GM12801 (cell line): ENCODE results near the gene RIPK1.

Experiments
- CTCF ChIP-seq: IDR thresholded peaks from one replicate; pipeline ENCODE4 v1.5.1; 2011; ENCODE audit warnings: control low read depth; ENCODE audit not compliant: insufficient read length; ENCODE audit errors: extremely low read depth

Gene RIPK1

DNA sequence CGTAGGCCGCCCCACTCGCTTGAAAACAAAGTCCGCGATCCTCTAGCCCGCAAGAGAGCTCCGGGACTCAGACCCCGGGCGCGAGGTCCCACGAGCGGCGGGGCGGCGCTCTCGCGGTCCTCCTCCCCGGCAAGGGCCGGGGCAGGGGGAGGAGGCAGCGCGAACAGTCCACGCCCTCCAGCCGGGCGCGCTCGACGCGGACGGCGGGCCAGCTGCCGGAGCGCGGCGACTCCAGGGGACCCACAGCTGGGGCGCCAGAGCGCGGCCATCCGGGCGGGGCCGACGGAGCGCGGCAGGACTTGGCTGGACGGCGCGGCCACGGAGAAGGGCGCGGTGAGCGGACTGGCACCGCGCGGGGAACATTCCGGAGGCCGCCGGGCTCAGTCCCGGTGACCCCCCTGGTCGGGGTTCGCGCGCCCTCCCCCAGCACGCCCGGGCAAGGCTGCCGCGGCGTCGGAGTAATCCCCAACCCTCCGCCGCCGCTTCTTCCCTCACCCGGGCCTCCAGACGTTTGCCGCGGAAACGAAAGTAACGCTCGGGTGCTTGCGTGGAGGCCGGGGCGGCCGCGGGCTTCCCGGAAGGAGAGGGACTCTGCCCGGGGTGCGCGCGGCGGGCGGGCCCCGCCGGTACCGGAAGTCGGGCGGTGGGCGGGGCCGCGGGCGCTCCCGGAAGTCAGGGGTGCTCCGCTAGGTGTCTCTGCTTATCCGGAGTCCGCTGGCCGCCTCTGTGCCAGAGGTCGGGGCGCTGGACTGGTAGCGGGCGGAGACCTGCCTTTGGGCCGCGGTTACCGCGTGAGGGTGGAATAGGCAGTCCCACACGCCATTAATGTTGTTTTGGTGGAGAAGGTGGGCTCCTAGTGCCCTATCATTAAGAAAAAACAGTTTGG is at the start of gene RIPK1:
Gene RIPK1, plus strand, starts transcription at position 166 of the 886 bp plus-strand sequence. CDS start 8,330 bp downstream, outside the sequence.
- no peak for TF ChIP-seq CTCF

DNA sequence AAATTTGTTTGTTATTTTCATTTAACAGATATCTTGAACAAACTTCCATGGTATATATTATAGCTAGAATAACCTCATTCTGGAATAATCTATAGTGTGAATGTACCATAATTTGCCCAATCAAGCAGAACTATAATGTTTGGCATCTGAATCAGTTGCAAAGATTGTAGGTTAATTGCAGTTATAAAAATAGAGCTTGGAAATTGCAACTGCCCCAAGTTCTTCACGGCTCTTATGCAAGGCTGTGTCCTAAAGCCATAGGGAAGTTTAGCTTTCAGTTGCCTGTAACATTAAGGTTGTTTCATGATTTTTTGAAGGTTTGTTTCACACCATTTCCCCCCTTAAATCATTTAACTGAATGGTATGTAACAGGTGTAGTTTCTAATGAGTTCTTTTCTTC is 49.2 kb upstream of the RIPK1 start:
- TF ChIP-seq CTCF, result no peak

DNA sequence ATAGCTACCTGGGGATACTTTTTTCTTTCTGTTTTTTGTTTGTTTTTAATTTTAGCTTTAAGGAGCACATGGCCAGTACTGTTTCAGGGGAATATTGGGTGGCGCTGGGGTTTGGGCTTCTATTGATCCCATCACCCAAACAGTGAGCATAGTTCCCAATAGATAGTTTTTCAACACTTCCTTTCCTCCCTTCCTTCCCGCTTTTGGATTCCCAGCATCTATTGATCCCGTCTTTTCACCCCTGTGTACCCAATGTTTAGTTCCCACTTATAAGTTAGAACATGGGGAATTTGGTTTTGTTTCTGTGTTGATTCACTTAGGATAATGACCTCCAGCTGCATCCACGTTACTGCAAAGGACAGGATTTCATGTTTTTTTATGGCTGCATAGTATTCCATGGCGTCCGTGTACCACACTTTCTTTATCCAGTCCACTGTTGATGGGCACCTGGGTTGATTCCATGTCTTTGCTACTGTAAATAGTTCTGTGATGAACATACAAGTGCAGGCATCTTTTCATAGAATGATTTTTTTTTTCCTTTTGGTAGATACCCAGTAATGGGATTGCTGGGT is 48.5 kb upstream of the RIPK1 start:
- no peak for TF ChIP-seq CTCF

DNA sequence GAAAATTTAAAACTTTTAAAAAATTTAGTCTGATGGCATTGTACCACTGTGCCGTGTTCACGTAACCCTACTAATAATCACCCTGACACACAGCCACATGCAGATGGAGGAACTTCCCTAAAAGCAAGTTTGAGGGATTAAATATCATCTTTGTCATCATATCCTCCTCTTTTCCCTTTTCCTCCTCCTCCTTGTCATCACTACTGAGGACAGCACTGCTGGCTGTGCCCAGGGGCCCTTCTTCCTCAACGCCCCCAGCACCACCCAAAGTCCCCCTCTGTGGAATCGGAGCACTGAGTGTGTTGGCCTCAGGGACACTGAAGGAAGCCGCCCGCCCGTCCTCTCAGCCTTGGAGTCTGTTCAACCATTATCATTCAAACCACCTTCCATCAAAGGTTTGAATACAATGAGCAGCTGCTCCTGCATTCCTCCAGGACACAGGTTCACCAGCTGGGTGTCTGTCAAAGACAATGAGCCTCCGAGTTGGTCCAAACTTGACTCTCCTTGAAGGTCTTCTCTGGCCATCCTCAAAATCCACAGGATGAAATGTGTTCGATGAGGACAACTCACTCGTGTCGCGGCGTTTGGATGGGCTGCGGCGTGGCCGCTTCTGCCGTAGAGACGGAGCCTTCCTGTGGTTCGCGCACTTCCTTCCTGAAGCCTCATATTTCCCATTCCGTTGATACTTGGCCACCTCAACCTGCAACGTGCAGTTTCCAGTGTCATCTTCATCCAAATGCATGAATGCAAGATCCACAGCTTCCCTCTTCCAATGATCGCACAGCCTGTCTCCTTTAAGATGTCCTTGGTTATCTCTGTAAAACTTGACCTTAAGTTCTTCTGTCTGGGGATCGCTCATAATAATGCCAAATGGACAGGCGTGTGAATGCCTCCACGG is 45.3 kb upstream of the RIPK1 start:
- no peak for TF ChIP-seq CTCF

GRCh38 chr6:3023663-3024483 is 44.4 kb upstream of the RIPK1 start:
- TF ChIP-seq CTCF, result no peak

DNA sequence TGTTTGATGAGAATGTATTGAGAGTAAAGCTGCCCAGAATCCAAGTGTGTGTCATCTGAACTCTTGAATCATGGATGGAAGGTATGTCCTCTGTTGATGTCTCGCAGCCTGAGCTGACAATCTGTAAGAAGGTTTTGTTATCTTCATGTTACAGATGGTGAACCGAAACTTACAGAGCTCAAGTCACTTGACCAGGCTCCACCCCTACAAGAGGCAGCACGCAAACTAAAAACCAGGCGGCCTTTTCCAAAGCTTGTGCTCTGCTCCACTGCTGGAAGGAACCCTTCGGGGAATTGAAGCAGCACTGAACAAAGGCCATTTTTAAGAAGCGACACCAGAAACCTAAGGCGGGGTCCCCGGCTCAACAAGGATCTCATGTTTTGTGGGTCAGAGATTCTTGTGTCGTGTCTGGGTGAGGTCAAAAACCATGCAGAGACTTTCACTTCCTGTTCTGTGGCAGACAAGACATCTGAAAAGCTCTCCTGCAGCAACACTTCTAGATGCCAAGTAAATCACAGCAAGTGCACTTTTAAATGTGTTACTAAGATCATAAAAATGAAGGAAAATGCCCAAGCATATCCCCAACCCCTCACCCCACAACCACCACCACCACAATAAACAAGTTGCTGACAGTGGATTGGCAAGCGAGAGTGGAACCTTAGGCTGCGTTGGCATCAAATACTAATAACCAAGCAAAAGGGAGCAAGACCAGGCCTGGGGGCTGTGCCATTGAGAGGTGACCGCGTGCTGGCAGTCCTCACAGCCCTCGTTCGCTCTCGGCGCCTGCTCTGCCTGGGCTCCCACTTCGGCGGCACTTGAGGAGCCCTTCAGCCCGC is 41.3 kb upstream of the RIPK1 start:
- TF ChIP-seq CTCF, result no peak
